Cardiac fibroblast (primary cell): Measurements from ENCODE around the gene RAB3IL1.

Source experiments
- DNase-seq, 2 donors: peaks; one replicate each; pipeline versions ENCODE4 v3.0.0 to v3.0.0-alpha.2; 2010; ENCODE audit warnings: low read depth in 2 of 2
- H3K4me3 ChIP-seq, 2 donors: replicated peaks in 1 of 2; 1 replicate in 1 of 2; 2 replicates in 1 of 2; pipeline ENCODE4 v1.5.1; 2011; ENCODE audit warnings: low read depth in 2 of 2, low read length in 2 of 2, mild to moderate bottlenecking in 2 of 2, moderate library complexity in 1 of 2
- TF ChIP-seq, protein P1 (sequence below): IDR thresholded peaks from one replicate; pipeline ENCODE4 v1.5.1; 2011; ENCODE audit warnings: low read depth, mild to moderate bottlenecking, low read length, inconsistent platforms

Gene RAB3IL1

DNA sequence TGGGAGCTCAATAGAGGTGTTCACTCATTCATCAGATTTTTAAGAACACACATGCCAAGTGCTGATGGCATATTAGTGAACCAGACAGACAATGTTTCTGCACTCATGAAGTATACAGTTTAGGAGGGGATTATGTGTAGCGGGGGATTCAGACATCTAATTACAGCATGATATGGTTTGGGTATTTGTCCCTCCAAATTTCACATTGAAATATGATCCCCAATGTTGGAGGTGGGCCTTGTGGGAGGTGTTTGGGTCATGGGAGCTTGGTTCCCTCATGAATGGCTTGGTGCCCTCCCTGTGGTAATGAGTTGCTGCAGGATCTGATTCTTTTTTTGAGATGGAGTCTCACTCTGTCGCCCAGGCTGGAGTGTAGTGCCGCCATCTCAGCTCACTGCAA is 8.9 kb upstream of the RAB3IL1 start:
- no peak overlapping the region for H3K4me3 ChIP-seq
- DNase-seq = no peak
- TF ChIP-seq, protein P1, sequence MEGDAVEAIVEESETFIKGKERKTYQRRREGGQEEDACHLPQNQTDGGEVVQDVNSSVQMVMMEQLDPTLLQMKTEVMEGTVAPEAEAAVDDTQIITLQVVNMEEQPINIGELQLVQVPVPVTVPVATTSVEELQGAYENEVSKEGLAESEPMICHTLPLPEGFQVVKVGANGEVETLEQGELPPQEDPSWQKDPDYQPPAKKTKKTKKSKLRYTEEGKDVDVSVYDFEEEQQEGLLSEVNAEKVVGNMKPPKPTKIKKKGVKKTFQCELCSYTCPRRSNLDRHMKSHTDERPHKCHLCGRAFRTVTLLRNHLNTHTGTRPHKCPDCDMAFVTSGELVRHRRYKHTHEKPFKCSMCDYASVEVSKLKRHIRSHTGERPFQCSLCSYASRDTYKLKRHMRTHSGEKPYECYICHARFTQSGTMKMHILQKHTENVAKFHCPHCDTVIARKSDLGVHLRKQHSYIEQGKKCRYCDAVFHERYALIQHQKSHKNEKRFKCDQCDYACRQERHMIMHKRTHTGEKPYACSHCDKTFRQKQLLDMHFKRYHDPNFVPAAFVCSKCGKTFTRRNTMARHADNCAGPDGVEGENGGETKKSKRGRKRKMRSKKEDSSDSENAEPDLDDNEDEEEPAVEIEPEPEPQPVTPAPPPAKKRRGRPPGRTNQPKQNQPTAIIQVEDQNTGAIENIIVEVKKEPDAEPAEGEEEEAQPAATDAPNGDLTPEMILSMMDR = no peak

DNA sequence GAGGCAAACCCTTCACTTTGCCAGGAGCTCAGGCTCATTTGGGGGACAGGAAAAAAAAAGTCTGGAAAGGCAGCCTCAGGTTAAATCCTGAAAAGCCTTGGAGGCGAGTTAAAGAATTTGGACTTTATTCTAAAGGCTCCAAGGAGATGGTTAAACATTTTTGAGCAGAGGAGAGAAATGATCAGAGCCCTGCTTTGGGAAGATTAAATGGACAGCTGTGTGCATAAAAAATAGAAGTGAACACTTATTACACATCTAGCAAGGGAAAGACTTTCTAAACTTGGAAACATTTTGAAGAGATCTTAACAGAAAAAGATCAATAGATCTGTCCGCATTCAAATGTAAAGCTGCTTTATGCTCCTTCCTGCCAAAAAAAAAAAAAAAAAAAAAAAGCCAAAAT is 8.4 kb upstream of the RAB3IL1 start:
- DNase-seq = no peak
- H3K4me3 ChIP-seq = no peak overlapping the region
- TF ChIP-seq, protein P1 = no peak

DNA sequence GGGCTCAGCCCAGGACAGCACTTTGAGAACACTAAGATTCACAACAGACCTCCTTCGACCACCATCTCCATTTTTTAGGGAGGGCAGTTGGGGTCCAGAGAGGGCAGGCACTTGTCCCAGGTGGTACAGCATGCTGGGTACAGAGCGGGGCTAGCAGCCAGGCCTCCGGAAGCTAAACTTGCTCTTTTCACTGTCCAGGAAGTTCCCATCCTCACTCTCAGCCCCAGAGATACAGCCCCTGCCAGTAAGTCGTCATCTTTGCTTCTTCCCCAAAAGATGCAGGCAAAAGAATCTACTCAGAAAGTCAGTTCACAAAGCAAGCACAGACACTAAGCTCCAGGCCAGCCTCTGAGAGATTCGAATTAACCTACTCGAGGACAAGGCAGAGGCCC is 6.7 kb upstream of the RAB3IL1 start:
- TF ChIP-seq, protein P1 = no peak
- no peak for DNase-seq
- no peak overlapping the region for H3K4me3 ChIP-seq

DNA sequence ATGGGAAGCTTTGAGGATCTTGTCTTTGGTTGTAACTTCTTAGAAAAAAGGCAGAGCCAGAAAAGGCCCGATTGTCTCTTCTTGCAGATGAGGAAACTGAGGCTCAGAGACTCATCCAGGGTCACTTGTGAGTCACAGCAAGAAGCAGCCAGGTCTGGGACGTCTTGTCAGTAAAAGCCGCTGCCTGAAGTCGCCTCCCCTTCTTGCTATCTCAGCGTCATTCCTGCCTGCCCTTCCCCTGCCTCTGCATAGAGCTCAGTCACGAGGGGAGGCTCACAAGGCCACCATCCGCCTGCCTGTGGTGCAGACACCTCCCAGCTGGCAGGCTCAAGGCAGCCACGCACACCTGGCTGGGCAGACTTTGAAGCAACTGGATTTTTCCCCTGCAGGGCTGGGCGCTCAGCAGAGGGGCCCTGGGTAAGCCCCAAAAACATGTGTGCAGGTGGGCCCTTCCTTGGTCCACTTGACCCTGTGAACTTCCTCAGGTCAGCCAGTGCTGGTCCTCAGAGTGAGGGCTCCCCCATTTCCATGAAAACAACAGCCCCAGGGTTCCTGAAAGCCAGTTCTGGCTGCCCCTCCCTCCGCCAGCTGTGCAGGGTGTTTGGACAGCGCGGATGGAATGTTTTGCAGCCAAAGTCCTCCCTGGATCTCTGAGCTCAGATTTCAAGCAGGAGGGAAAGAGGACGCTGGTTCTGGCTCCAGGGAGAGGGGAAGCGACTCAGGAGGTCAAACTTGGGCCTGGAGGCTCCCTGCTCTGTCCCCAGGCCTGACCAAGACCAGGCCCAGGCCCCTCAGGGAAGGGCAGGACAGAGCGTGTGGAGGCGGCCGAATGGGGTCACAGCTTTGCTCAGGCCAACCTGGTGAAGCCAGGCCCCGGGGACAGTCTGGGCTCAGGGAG is 6.0 kb upstream of the RAB3IL1 start:
- no peak overlapping the region for H3K4me3 ChIP-seq
- TF ChIP-seq, protein P1 = no peak
- peak; percentile 53 to 87 for DNase-seq

- H3K4me3 ChIP-seq = no peak overlapping the region
- peak; percentile 61 to 95 for DNase-seq
- TF ChIP-seq, protein P1 = no peak
Observed at GRCh38 chr11:61922539-61922938, 5.2 kb upstream of the RAB3IL1 start.

GRCh38 chr11:61921446-61921845 is 4.1 kb upstream of the RAB3IL1 start:
- TF ChIP-seq, protein P1 = no peak
- no peak for DNase-seq
- no peak overlapping the region for H3K4me3 ChIP-seq
